Activated naive CD4-positive, alpha-beta T cell (primary cell): ENCODE measurements around the gene HAVCR1.
"Not testable (repeated sequence)": the region's sequence is repeated elsewhere in the genome, so short reads cannot be mapped to it uniquely, and the experiment has no call there.

ENCODE experiments used
- DNase-seq, 4 experiments: peaks; one replicate each; lab custom pipeline; 2025; lab: John Stamatoyannopoulos, UW

HAVCR1 gene

GRCh38 chr5:157049605-157050004 lies 9.3 kb downstream of the HAVCR1 start:
- no peak for DNase-seq

GRCh38 chr5:157047898-157048297 lies 11.0 kb downstream of the HAVCR1 start:
- DNase-seq: no peak

GRCh38 chr5:157047016-157047415 lies 11.9 kb downstream of the HAVCR1 start:
- DNase-seq: not testable (repeated sequence)

- DNase-seq: no peak
These were observed 12.9 kb downstream of the HAVCR1 start for GRCh38 chr5:157046041-157046440.

GRCh38 chr5:157045601-157046000 lies 13.3 kb downstream of the HAVCR1 start:
- DNase-seq: no peak

GRCh38 chr5:157038568-157039187 lies 20.2 kb downstream of the HAVCR1 start:
- DNase-seq: no peak

- not testable (repeated sequence) for DNase-seq
These were observed 24.5 kb downstream of the HAVCR1 start for GRCh38 chr5:157034106-157035072.

- no peak for DNase-seq
These were observed 25.8 kb downstream of the HAVCR1 start for GRCh38 chr5:157033071-157033583.

- no peak for DNase-seq
These were observed 28.2 kb downstream of the HAVCR1 start for GRCh38 chr5:157030692-157031091.

- no peak for DNase-seq
These were observed 29.5 kb downstream of the HAVCR1 start for GRCh38 chr5:157029457-157029856.

- DNase-seq: not testable (repeated sequence)
These were observed 31.3 kb downstream of the HAVCR1 start for GRCh38 chr5:157027663-157028062.

GRCh38 chr5:157026789-157027424 lies 32.0 kb downstream of the HAVCR1 start:
- no peak for DNase-seq

- peak in 3 of 4 experiments; percentile 2 to 13 (median 4) for DNase-seq
These were observed 33.7 kb downstream of the HAVCR1 start for GRCh38 chr5:157025093-157025698.

- no peak for DNase-seq
These were observed 34.5 kb downstream of the HAVCR1 start for GRCh38 chr5:157024208-157024959.

- no peak for DNase-seq
These were observed 36.9 kb downstream of the HAVCR1 start for GRCh38 chr5:157022024-157022423.

- DNase-seq: no peak
These were observed 38.2 kb downstream of the HAVCR1 start for GRCh38 chr5:157020511-157021222.

GRCh38 chr5:157020002-157020401 lies 38.9 kb downstream of the HAVCR1 start:
- DNase-seq: no peak

GRCh38 chr5:157014143-157014542 lies 44.8 kb downstream of the HAVCR1 start:
- not testable (repeated sequence) for DNase-seq

GRCh38 chr5:157006262-157006661 lies 52.7 kb downstream of the HAVCR1 start:
- DNase-seq: no peak

- no peak for DNase-seq
These were observed 53.9 kb downstream of the HAVCR1 start for GRCh38 chr5:157004893-157005551.
